ENCODE measurements around the gene GALNT9. TPM values are rescaled to one million over a fixed set of nuclear protein-coding genes. Genes with fewer than 3 reads are reported as not detected.

The GALNT9 gene
- polyA plus RNA-seq, 1 of the 3 experiments (the other 2 are of a cell fraction) = not detected

GRCh38 chr12:132324841-132325732 is 4.3 kb downstream of the GALNT9 start:
- peaks cover 7% of the 10 kb centered on the region for H3F3A ChIP-seq (replicated peaks; ENCODE audit: insufficient read depth)
- H2AFZ ChIP-seq (ENCODE audit: low read depth) = no peak overlapping the region
- H3K9me2 ChIP-seq = no peaks in the 10 kb centered on the region
- no peak overlapping the region for H3K4me3 ChIP-seq (ENCODE audit: low read depth in 2 of 2, low read length in 1 of 2)
- H3K9ac ChIP-seq = no peak overlapping the region
- H3K4me2 ChIP-seq = no peak overlapping the region
- no peak overlapping the region for H3K27ac ChIP-seq (ENCODE audit: low read depth in 2 of 2, low read length in 1 of 2)
- no peak for DNase-seq
- no peak for TF ChIP-seq FOSL2 (IDR thresholded peaks at IDR 0.05; ENCODE audit: borderline replicate concordance, low read depth)
- TF ChIP-seq SMC3 (IDR thresholded peaks at IDR 0.05; ENCODE audit: low read depth, low read length) = no peak
- no peak for TF ChIP-seq TAF1 (IDR thresholded peaks at IDR 0.05; ENCODE audit: borderline replicate concordance, low read depth, low read length)
- H3K36me3 ChIP-seq (replicated peaks in 1 of 2; ENCODE audit: control insufficient read depth in 1 of 2, insufficient read depth in 2 of 2, low read length in 1 of 2) = no peaks in the 10 kb centered on the region
- 0 out of 4 replicates have a peak, but pooled peaks cover 0 to 5% of the 10 kb centered on the region in 2 experiments for H3K4me1 ChIP-seq (ENCODE audit: control insufficient read depth in 1 of 2, insufficient read depth in 2 of 2, low read depth in 1 of 2, low read length in 1 of 2)
- CTCF ChIA-PET = no interaction called here
- peaks cover 6% of the 10 kb centered on the region; the same call in 1 of the 2 replicates for H4K20me1 ChIP-seq (ENCODE audit: insufficient read depth)
- POLR2A ChIA-PET = no interaction called here
- 18% methylated on average over 17 of the region's 28 CpGs for WGBS (ENCODE audit: low lambda C conversion rate)
- H3K27me3 ChIP-seq (ENCODE audit: insufficient read depth) = peaks cover 91% of the 10 kb centered on the region
- H3K9me3 ChIP-seq = no peaks in the 10 kb centered on the region
- no peaks in the 10 kb centered on the region for H3K79me2 ChIP-seq (ENCODE audit: insufficient read depth)

GRCh38 chr12:132324173-132324572 is 5.2 kb downstream of the GALNT9 start:
- WGBS (ENCODE audit: low lambda C conversion rate) = 36% methylated on average over 4 of the region's 42 CpGs
- no peaks in the 10 kb centered on the region for H3K9me2 ChIP-seq
- H3K4me3 ChIP-seq (ENCODE audit: low read depth in 2 of 2, low read length in 1 of 2) = no peak overlapping the region
- no peak for TF ChIP-seq RFX5 (IDR thresholded peaks at IDR 0.05; ENCODE audit: low read length)
- no peak for TF ChIP-seq FOXM1 (IDR thresholded peaks at IDR 0.05; ENCODE audit: low read depth)
- TF ChIP-seq RCOR1 (IDR thresholded peaks at IDR 0.05; ENCODE audit: low read length) = no peak
- no peak for TF ChIP-seq REST (IDR thresholded peaks at IDR 0.05; ENCODE audit: low read depth, low read length)
- no peak for TF ChIP-seq MXI1 (IDR thresholded peaks at IDR 0.05; ENCODE audit: low read depth, low read length)
- TF ChIP-seq ELF1 (IDR thresholded peaks at IDR 0.05) = no peak
- TF ChIP-seq GATA2 (CRISPR knock-in tag; IDR thresholded peaks at IDR 0.05) = no peak
- no peak for TF ChIP-seq EZH2phosphoT487 (IDR thresholded peaks at IDR 0.05; ENCODE audit: borderline replicate concordance, low read depth)
- no peak for TF ChIP-seq YY1 (IDR thresholded peaks at IDR 0.05; ENCODE audit: low read depth)
- TF ChIP-seq SMC3 (IDR thresholded peaks at IDR 0.05; ENCODE audit: low read depth, low read length) = no peak
- no peak for TF ChIP-seq NRF1 (IDR thresholded peaks at IDR 0.05; ENCODE audit: low read depth, low read length)
- no peak for TF ChIP-seq USF1 (IDR thresholded peaks at IDR 0.05; ENCODE audit: borderline replicate concordance, low read depth)
- no peak for TF ChIP-seq USF2 (IDR thresholded peaks at IDR 0.05; ENCODE audit: borderline replicate concordance, low read depth, low read length)
- no peak for TF ChIP-seq ZBTB33 (IDR thresholded peaks at IDR 0.05; ENCODE audit: borderline replicate concordance, low read depth)
- H2AFZ ChIP-seq (ENCODE audit: low read depth) = no peak overlapping the region
- H3K27me3 ChIP-seq (ENCODE audit: insufficient read depth) = peaks cover 97% of the 10 kb centered on the region
- CTCF ChIA-PET = interaction anchor here (0.9 kb wide), 1 partner anchor 90 kb away, joined by 3 read pairs; no protein-coding TSS in a partner anchor
- no peaks in the 10 kb centered on the region for H3K36me3 ChIP-seq (replicated peaks in 1 of 2; ENCODE audit: control insufficient read depth in 1 of 2, insufficient read depth in 2 of 2, low read length in 1 of 2)
- peaks cover 7% of the 10 kb centered on the region for H3F3A ChIP-seq (replicated peaks; ENCODE audit: insufficient read depth)
- H4K20me1 ChIP-seq (ENCODE audit: insufficient read depth) = peaks cover 6% of the 10 kb centered on the region; the same call in 1 of the 2 replicates
- POLR2A ChIA-PET = no interaction called here
- no peak for DNase-seq
- no peak overlapping the region for H3K27ac ChIP-seq (ENCODE audit: low read depth in 2 of 2, low read length in 1 of 2)
- no peak overlapping the region for H3K4me2 ChIP-seq
- H3K79me2 ChIP-seq (ENCODE audit: insufficient read depth) = no peaks in the 10 kb centered on the region
- H3K9ac ChIP-seq = no peak overlapping the region
- 0 out of 4 replicates have a peak, but pooled peaks cover 0 to 5% of the 10 kb centered on the region in 2 experiments for H3K4me1 ChIP-seq (ENCODE audit: control insufficient read depth in 1 of 2, insufficient read depth in 2 of 2, low read depth in 1 of 2, low read length in 1 of 2)
- no peaks in the 10 kb centered on the region for H3K9me3 ChIP-seq

Data from SK-N-SH (cell line).